Stimulated activated CD8-positive, alpha-beta memory T cell treated with anti-CD3 and anti-CD28 coated beads, Interleukin-15, amount 100 ng/mL, for 4 hours (primary cell): ENCODE data around the gene TMEM138.

Source experiments
- DNase-seq, 2 donors: peaks; one replicate each; pipeline ENCODE4 v3.0.0-alpha.2; 2020; ENCODE audit warnings: low read depth in 2 of 2

TMEM138 gene

DNA sequence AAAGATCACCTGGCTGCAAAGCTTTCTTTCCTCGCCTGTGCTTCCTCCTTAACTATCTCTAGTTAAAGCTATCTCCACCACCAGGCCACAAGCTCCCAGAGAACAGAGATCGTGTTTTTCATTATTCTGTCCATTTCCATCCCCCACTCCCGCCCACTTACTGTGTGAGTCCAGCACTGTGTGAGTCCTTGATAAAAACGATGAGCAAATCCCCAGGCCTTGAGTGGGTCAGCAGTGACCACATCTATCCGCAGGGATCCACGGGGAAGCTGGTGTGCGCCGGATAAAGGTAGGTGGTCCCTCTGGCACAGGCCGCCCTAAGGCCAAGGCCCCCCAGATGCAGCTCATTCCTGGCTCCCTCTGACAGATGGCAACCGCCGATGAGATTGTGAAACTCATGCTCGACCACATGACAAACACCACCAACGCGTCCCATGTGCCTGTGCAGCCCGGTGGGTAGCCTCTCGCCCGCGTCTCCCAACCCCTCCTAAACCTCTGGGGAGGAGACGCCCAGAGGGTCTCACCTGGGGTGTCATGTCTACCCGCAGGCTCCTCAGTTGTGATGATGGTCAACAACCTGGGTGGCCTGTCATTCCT, 19.9 kb upstream of the TMEM138 start:
- no peak for DNase-seq

DNA sequence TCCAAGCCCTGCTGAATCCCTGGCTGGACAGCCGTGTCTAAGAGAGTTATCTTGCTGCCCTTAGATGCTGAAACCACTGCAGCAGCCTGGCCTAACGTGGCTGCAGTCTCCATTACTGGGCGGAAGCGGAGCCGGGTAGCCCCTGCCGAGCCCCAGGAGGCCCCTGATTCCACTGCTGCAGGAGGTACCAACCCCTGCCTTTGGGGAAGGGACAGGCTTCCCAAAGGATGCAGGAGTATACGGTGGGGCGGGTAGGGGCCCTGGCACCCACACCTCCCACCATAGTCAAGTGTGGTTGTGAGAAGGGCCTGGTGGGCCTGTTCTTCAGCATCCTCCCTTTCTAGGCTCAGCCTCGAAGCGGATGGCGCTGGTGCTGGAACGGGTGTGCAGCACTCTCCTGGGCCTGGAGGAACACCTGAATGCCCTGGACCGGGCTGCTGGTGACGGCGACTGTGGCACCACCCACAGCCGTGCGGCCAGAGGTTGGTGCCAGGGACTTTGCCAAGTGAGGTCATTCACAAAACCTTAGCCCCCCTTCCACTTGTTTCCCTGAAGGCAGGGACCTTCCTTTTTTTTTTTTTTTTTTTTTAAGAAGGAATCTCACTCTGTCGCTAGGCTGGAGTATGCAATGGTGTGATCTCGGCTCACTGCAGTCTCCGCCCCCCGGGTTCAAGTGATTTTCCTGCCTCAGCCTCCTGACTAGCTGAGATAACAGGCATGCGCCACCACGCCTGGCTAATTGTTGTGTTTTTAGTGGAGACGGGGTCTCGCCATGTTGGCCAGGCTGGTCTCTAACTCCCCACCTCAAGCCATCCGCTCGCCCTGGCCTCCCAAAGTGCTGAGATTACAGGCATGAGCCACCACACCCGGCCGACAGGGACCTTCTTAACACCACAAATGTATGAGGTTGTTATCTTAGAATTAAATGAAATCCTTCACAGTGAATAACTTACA, 18.1 kb upstream of the TMEM138 start:
- no peak for DNase-seq

DNA sequence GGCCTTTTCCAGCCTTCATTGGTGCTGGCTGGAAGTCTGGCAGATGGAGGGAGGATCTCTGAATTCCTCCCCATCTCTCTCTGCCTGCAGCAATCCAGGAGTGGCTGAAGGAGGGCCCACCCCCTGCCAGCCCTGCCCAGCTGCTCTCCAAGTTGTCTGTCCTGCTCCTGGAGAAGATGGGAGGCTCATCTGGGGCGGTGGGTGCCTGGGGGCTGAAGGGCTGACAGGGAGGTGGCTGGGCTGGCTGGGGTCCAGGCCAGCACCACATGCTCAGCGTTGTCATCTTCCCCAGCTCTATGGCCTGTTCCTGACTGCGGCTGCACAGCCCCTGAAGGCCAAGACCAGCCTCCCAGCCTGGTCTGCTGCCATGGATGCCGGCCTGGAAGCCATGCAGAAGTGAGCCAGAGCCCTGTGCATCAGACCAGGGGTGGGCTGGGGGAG, 17.0 kb upstream of the TMEM138 start:
- no peak for DNase-seq

DNA sequence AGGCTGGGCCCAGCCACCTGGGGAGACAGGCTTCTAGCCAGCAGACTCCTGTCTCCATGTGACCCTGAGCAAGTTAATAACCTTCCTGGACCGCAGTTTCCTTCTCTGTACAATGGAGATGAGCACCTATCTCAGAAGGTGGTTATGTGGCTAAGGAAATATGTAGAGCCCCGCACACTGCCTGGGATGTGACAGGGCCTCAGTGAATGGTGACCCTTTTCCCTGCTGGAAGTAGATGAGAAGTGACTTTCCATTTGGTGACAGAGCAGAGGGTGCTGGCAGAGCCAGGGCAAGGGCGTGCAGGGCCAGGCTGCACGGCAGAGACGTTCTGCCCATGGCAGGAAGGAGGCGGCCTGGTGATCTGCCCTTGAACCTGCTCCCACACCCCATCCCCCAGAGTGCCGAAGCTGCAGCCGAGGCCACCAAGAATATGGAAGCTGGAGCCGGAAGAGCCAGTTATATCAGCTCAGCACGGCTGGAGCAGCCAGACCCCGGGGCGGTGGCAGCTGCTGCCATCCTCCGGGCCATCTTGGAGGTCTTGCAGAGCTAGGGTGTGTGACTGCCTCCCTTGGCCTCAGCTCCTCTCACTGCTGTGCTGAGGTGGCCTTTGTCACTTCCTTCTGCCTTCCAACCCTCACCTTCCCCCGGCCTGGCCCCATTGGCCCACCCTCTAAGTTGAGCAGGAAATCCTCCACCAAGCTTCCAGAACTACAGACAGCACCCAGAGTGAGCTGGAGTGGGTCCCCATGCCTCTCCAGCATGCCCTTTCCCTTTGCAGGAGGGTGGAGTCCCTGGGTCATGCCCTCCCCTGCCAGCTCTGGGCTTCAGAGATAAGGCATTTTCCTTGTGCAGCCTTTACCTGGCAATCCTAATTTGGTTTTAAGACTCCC, 16.0 kb upstream of the TMEM138 start:
- DNase-seq, result no peak

DNA sequence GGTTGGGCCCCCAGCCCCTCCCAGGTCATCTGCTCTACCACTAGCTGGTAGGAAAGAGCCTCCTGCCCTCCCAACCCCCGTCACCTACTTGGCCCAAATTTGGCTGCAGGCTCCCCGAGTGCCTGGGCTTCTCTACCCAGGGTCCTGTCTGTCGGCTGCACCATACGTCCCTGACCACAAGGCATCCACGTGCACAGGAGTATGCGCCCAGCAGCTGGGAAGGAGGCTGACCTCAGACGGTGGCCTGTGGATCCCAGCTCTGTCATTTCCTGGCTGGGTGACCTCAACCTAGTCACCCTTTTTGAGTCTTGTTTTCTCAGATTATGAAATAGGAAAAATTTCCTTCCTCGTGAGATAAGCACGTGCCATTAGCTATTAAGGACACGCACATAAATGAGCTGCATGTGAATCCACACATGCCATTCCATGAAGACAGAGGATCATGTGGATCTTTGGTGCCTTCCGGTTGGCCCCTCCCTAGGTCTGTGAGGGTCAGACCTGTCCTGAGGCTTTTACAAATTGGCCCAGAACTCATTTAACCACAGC, 14.2 kb upstream of the TMEM138 start:
- no peak for DNase-seq

- no peak for DNase-seq
Observed at GRCh38 chr11:61349189-61349751, 12.9 kb upstream of the TMEM138 start.

GRCh38 chr11:61349916-61350315, 12.3 kb upstream of the TMEM138 start:
- no peak for DNase-seq

GRCh38 chr11:61350336-61350735, 11.8 kb upstream of the TMEM138 start:
- DNase-seq, result no peak

DNA sequence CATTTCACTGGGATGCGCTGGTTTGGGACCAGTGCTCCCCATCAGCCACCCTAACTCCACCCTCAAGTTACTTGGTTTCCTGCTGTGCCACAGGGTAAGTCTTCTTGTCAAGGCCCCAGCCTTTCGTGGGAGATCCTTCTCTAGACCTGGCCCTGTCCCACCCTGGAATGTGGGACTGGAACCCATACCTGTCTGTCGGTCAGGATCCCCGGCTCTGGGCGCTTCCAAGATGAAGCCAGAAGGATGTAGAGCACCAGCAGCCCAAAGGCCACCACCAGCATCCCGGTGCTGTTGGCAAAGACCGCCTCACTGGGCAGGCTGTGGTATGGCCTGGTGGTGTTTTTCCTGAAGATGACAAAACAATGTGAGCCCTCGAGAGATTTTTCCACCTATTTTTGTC, 11.4 kb upstream of the TMEM138 start:
- DNase-seq, result no peak

DNA sequence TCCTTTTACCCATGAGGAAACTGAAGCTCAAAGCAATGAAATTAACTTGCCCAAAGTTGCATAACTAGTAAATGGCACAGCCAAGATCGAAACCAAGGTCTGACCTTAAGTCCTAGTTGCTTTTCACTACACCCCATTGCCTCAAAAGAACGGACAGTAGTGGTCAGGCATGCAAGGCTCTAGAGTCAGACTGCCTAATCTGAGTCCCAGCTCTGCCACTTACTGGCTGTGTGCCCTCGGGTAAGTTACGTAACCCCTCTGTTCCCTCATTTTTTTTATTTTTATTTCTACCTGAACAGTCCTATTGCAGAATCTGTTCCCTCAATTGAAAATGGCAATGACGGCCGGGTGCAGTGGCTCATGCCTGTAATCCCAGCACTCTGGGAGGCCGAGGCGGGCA, 10.1 kb upstream of the TMEM138 start:
- no peak for DNase-seq

GRCh38 chr11:61353131-61354067, 8.8 kb upstream of the TMEM138 start:
- DNase-seq, result no peak

DNA sequence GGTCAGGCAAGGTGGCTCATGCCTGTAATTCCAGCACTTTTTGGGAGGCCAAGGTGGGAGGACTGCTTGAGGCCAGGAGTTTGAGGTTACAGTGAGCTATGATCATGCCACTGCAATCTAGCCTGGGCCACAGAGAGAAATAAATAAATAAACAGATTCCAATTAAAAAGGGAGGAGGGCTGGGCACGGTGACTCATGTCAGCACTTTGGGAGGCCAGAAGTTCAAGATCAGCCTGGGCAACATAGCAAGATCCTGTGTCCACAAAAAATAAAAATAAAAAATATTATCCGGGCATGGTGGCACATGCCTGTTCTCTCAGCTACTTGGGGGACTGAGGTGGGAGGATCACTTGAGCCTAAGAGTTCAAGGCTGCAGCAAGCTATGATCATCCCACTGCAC, 8.0 kb upstream of the TMEM138 start:
- DNase-seq, result no peak

- DNase-seq, result no peak
Observed at GRCh38 chr11:61356706-61357105, 5.5 kb upstream of the TMEM138 start.

DNA sequence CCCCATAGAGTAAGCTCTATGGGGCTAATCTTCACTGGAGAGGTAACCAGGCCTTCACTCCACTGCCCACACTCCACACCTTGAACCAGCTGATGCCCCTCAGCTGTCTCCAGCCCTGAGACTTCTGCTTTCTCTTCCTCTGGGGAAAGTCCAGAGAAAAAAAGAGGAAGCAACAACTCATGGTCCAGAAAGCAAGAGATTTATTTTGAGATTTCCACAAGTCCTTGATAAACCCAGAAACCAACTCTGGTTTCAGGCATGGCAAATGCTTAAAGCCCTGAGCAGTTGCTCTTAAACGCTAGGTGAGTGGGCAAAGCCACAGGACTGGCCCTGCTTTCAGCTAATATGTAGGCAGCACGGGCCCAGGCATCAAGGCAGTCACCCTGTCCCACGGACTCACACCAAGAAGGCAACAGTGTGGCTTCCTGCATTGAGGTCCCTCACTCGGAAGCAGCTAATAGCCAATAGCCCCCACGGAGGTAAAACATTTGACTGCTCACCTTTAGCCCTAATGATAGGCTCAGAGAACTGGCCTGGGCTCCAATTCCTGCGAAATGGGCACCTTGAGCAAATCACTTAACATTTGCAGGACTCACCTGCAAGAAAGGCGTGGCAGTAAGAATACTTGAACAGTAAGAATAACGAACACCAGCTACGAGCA, 4.8 kb upstream of the TMEM138 start:
- DNase-seq, result no peak

GRCh38 chr11:61357894-61358239, 4.3 kb upstream of the TMEM138 start:
- DNase-seq, result no peak

DNA sequence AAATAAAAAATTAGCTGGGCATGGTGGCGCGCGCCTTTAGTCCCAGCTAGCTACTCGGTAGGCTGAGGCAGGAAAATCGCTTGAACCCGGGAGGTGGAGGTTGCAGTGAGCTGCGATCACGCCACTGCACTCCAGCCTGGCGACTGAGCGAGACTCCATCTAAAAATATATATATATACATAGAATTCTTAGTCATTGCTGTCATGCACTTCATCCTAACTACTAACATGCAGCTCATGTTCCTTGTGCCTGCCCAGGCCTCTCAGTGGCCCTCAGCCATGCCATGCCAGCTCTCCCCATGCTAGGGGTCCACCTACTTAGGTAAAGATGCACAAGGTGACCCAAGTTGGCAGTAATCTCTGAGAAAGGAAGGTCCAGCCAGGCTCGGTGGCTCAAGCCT, 3.6 kb upstream of the TMEM138 start:
- DNase-seq, result no peak

DNA sequence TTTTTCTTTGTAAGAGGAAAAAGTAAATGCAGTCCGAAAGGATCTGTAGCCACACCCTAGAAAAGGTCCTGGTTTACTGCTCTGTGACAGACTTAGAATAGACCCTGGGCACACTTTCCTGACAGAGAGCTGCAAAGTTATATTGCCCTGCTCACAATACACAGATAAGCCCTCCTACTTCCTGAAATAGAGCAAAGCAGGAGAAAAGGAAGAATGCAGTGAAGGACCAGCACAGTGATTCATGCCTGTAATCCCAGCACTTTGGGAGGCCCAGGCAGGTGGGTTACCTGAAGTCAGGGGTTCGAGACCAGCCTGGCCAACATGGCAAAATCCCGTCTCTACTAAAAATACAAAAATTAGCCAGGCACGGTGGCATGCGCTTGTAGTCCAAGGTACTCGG, 2.7 kb upstream of the TMEM138 start:
- DNase-seq, result no peak

DNA sequence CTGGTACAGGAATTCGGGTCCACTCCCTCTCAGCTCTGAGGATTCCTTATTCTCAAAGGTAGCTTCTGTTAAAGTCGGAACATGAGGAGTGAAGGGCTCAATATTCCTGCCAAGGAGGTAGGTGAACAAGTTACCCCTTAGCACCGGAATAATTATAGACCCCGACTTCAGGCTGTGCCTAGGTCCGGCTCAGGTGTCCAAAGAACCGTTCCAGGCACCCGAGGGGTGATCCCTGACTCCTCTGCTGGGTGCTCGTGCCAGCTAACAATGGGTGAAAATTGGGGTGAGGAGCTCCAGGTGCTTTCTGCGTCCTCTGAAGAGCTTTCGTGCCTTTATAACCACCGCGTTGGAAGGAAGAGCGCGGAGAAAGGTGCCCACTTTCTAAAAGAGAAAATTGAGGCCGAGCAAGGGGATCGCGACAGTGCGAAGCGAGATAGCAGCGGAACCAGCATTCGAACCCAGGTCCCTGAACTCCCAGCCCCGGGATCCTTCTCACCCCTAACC, 885 bp upstream of the TMEM138 start:
- DNase-seq, result no peak

GRCh38 chr11:61362542-61362875, 335 bp downstream of the TMEM138 start:
- no peak for DNase-seq
